Esophagus squamous epithelium (tissue), 4 donors: ENCODE measurements around the gene EPS8.

Experiments
- POLR2A ChIP-seq, 4 donors: fragments of 450-650 bp; IDR thresholded peaks; one replicate each; pipeline ENCODE4 v1.6.1; 2017; ENCODE audit warnings: antibody characterized with exemption in 4 of 4, mild to moderate bottlenecking in 4 of 4, moderate library complexity in 3 of 4
- TF ChIP-seq, protein P1 (sequence below), 6 experiments: fragments of 450-650 bp in 4 of 6; fragments of 200-600 bp in 2 of 6; sonication (generic) in 2 of 6; IDR thresholded peaks; one replicate each; pipeline ENCODE4 v1.5.1; 2016 to 2019; ENCODE audit warnings: antibody characterized with exemption in 6 of 6, mild to moderate bottlenecking in 4 of 6, moderate library complexity in 4 of 6

DNA sequence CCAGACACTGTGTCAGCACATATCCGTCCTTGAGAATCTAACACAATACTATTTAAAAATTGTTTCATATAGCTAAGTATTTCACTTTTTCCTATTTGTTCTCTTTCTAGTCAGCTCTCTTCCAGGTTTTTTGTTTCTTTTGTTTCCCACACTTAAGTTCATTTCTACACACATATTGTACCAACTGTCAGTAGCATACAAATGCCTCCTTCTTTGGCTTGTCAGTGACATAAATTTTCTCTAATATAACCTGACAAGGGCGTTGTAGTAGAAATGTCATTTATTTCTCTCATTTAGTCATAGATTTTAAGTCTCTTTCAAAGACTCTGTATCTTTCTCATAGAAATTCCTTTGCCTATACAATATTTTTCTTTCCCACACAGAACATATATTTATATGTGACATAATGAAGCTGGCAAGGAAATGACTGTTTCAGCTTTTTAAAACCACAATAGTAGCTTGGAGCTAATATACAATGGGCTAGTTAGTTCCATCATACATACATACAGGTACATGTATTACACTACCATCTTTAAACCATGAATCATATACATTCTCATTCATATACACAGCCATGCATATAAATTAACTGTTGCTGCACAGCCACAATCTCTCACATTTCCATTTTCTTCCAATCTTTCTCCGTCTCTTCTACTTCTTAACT lies 42.3 kb upstream of the EPS8 start:
- TF ChIP-seq, protein P1, sequence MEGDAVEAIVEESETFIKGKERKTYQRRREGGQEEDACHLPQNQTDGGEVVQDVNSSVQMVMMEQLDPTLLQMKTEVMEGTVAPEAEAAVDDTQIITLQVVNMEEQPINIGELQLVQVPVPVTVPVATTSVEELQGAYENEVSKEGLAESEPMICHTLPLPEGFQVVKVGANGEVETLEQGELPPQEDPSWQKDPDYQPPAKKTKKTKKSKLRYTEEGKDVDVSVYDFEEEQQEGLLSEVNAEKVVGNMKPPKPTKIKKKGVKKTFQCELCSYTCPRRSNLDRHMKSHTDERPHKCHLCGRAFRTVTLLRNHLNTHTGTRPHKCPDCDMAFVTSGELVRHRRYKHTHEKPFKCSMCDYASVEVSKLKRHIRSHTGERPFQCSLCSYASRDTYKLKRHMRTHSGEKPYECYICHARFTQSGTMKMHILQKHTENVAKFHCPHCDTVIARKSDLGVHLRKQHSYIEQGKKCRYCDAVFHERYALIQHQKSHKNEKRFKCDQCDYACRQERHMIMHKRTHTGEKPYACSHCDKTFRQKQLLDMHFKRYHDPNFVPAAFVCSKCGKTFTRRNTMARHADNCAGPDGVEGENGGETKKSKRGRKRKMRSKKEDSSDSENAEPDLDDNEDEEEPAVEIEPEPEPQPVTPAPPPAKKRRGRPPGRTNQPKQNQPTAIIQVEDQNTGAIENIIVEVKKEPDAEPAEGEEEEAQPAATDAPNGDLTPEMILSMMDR (IDR thresholded peaks at IDR 0.05) = no peak
- TF ChIP-seq POLR2A (IDR thresholded peaks at IDR 0.05) = no peak
